PC-9 (cell line): ENCODE data around the gene VPS13D. TPM values are rescaled to one million over a fixed set of nuclear protein-coding genes. Genes with fewer than 3 reads are reported as not detected.

ENCODE experiments used
- BruUV-seq: library from RNA; stranded (reverse); fragments of 400-500 nt; replicated peaks from 2 replicates; lab custom pipeline; 2021; lab: Mats Ljungman, UMichigan
- CTCF ChIA-PET: fragments of 300-600 bp; sonication (Branson Sonifier 250); formaldehyde crosslinking; loops from one replicate; lab custom pipeline; 2022; ENCODE audit warnings: antibody characterized with exemption; lab: Charles Lee
- POLR2A ChIA-PET: fragments of 300-600 bp; sonication (Branson Sonifier 250); formaldehyde crosslinking; loops from one replicate; lab custom pipeline; 2022; ENCODE audit warnings: antibody characterized with exemption; ENCODE audit not compliant: unreplicated experiment; lab: Charles Lee
- DNase-seq, 2 experiments: peaks; one replicate each; pipeline versions ENCODE4 v3.0.0 to v3.0.0-alpha.2; 2015 to 2022; ENCODE audit warnings: mixed read lengths in 1 of 2
- H2AFZ ChIP-seq: fragments of 200-600 bp; sonication (generic); 2 replicates; pipeline ENCODE4 v1.8.1; 2017; ENCODE audit warnings: antibody characterized with exemption
- H3F3A ChIP-seq: fragments of 200-600 bp; sonication (generic); 2 replicates; pipeline ENCODE4 v1.8.1; 2017; ENCODE audit warnings: antibody characterized with exemption, mild to moderate bottlenecking, low read depth; ENCODE audit not compliant: insufficient read depth
- H3K27ac ChIP-seq: fragments of 200-600 bp; sonication (generic); 2 replicates; pipeline ENCODE4 v1.6.1; 2016; ENCODE audit warnings: mixed run types
- H3K27me3 ChIP-seq: fragments of 200-600 bp; sonication (generic); 2 replicates; pipeline ENCODE4 v1.6.1; 2016; ENCODE audit warnings: low read depth, mixed run types; ENCODE audit not compliant: insufficient read depth
- H3K36me3 ChIP-seq: fragments of 200-600 bp; sonication (generic); 2 replicates; pipeline ENCODE4 v1.6.1; 2016; ENCODE audit warnings: low read depth, mixed run types
- H3K4me1 ChIP-seq: fragments of 200-600 bp; sonication (generic); replicated peaks from 2 replicates; pipeline ENCODE4 v1.6.1; 2016; ENCODE audit warnings: mixed run types; ENCODE audit not compliant: insufficient read depth
- H3K4me2 ChIP-seq: fragments of 200-600 bp; sonication (generic); 2 replicates; pipeline ENCODE4 v1.6.1; 2017; ENCODE audit warnings: mixed run types
- H3K4me3 ChIP-seq: fragments of 200-600 bp; sonication (generic); 2 replicates; pipeline ENCODE4 v1.6.1; 2016; ENCODE audit warnings: mixed run types
- H3K79me2 ChIP-seq: fragments of 200-600 bp; sonication (generic); 2 replicates; pipeline ENCODE4 v1.6.1; 2017; ENCODE audit warnings: low read depth, mixed run types
- H3K9me2 ChIP-seq: fragments of 200-600 bp; sonication (generic); 2 replicates; pipeline ENCODE4 v1.8.1; 2017; ENCODE audit warnings: mild to moderate bottlenecking; ENCODE audit not compliant: insufficient read depth
- H3K9me3 ChIP-seq: fragments of 200-600 bp; sonication (generic); 2 replicates; pipeline ENCODE4 v1.8.1; 2016; ENCODE audit warnings: low read depth; ENCODE audit not compliant: insufficient read depth
- H4K20me1 ChIP-seq: fragments of 200-600 bp; sonication (generic); 2 replicates; pipeline ENCODE4 v1.8.1; 2017; ENCODE audit not compliant: insufficient read depth
- EZH2 ChIP-seq: fragments of 200-600 bp; sonication (generic); IDR thresholded peaks from 2 replicates; pipeline ENCODE4 v1.8.0; 2017; ENCODE audit warnings: antibody characterized with exemption, low read depth
- intact Hi-C: fragments of 100-400 bp; cut with micrococcal nuclease; formaldehyde crosslinking; loops from one replicate; pipeline ENCODE4 v1.10.0; 2022; ENCODE audit not compliant: unreplicated experiment
- total RNA-seq: library from RNA; stranded (reverse); gene quantifications from 2 replicates; pipeline ENCODE4 v1.2.3, GENCODE V29; 2021
- TF ChIP-seq, protein P1 (sequence below): fragments of 200-600 bp; sonication (generic); conservative IDR thresholded peaks from 2 replicates; pipeline ENCODE4 v1.6.1; 2017; ENCODE audit warnings: mixed run types, antibody characterized with exemption, mild to moderate bottlenecking, moderate library complexity

Gene VPS13D
- total RNA-seq, 1 experiment from 2014 or later, result 36.2 TPM

- H3K4me3 ChIP-seq, result no peak overlapping the region
- 0 out of 2 replicates have a peak, but pooled peaks cover 6% of the 10 kb centered on the region for H3K36me3 ChIP-seq
- no peak overlapping the region for H2AFZ ChIP-seq
- no peak overlapping the region for H3K27ac ChIP-seq
- H3F3A ChIP-seq, result no peaks in the 10 kb centered on the region
- no peaks in the 10 kb centered on the region for H3K9me2 ChIP-seq
- no peaks in the 10 kb centered on the region for H3K9me3 ChIP-seq
- no peak overlapping the region for H3K4me2 ChIP-seq
- ChIA-PET POLR2A (no interaction called here), CTCF (no interaction called here)
- intact Hi-C loops, result no loop called here
- no peaks in the 10 kb centered on the region for H3K27me3 ChIP-seq
- TF ChIP-seq, protein P1, sequence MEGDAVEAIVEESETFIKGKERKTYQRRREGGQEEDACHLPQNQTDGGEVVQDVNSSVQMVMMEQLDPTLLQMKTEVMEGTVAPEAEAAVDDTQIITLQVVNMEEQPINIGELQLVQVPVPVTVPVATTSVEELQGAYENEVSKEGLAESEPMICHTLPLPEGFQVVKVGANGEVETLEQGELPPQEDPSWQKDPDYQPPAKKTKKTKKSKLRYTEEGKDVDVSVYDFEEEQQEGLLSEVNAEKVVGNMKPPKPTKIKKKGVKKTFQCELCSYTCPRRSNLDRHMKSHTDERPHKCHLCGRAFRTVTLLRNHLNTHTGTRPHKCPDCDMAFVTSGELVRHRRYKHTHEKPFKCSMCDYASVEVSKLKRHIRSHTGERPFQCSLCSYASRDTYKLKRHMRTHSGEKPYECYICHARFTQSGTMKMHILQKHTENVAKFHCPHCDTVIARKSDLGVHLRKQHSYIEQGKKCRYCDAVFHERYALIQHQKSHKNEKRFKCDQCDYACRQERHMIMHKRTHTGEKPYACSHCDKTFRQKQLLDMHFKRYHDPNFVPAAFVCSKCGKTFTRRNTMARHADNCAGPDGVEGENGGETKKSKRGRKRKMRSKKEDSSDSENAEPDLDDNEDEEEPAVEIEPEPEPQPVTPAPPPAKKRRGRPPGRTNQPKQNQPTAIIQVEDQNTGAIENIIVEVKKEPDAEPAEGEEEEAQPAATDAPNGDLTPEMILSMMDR, result no peak
- TF ChIP-seq EZH2, result no peak
- H3K4me1 ChIP-seq, result no peaks in the 10 kb centered on the region
- no TSS peak for BruUV-seq
- DNase-seq, result no peak
- H4K20me1 ChIP-seq, result no peaks in the 10 kb centered on the region
- no peaks in the 10 kb centered on the region for H3K79me2 ChIP-seq
Measured at GRCh38 chr1:12369258-12369657, 139.4 kb downstream of the VPS13D start.

GRCh38 chr1:12370333-12370975 lies 140.6 kb downstream of the VPS13D start:
- no peaks in the 10 kb centered on the region for H3K9me3 ChIP-seq
- 0 out of 2 replicates have a peak, but pooled peaks cover 6% of the 10 kb centered on the region for H3K36me3 ChIP-seq
- no peaks in the 10 kb centered on the region for H3F3A ChIP-seq
- CTCF ChIA-PET, result no interaction called here
- no peaks in the 10 kb centered on the region for H4K20me1 ChIP-seq
- TF ChIP-seq, protein P1, result no peak
- TF ChIP-seq EZH2, result no peak
- no peak for DNase-seq
- no peaks in the 10 kb centered on the region for H3K4me1 ChIP-seq
- no peaks in the 10 kb centered on the region for H3K27me3 ChIP-seq
- no peak overlapping the region for H3K4me3 ChIP-seq
- no peaks in the 10 kb centered on the region for H3K9me2 ChIP-seq
- BruUV-seq, result no TSS peak
- POLR2A ChIA-PET, result no interaction called here
- no peak overlapping the region for H2AFZ ChIP-seq
- H3K79me2 ChIP-seq, result no peaks in the 10 kb centered on the region
- intact Hi-C loops, result no loop called here
- no peak overlapping the region for H3K4me2 ChIP-seq
- no peak overlapping the region for H3K27ac ChIP-seq

DNA sequence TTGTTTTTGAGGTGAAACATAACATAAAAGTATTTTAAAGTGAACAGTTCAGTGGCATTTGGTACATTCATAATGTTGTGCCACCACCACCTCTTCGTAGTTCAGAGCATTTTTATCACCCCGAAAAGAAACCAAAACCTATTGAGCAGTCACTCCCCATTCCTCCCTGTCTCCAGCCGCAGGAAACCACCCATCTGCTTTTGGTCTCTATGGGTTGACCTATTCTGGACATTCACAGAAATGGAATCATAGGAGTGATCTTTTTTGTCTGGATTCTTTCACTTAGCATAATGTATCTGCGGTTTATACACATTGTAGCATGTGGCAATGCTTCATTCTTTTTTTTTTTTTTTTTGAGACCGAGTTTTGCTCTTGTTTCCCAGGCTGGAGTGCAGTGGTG lies 141.2 kb downstream of the VPS13D start:
- no peak overlapping the region for H2AFZ ChIP-seq
- no peak overlapping the region for H3K27ac ChIP-seq
- no peaks in the 10 kb centered on the region for H3K79me2 ChIP-seq
- no peaks in the 10 kb centered on the region for H3K9me3 ChIP-seq
- no peaks in the 10 kb centered on the region for H4K20me1 ChIP-seq
- no peak overlapping the region for H3K4me2 ChIP-seq
- H3K4me3 ChIP-seq, result no peak overlapping the region
- no peaks in the 10 kb centered on the region for H3K4me1 ChIP-seq
- no TSS peak for BruUV-seq
- H3K27me3 ChIP-seq, result no peaks in the 10 kb centered on the region
- no peak for TF ChIP-seq EZH2
- TF ChIP-seq, protein P1, result no peak
- DNase-seq, result no peak
- no peaks in the 10 kb centered on the region for H3F3A ChIP-seq
- POLR2A ChIA-PET, result no interaction called here
- CTCF ChIA-PET, result no interaction called here
- H3K9me2 ChIP-seq, result no peaks in the 10 kb centered on the region
- H3K36me3 ChIP-seq, result 0 out of 2 replicates have a peak, but pooled peaks cover 6% of the 10 kb centered on the region
- intact Hi-C loops, result no loop called here
